Parathyroid adenoma (tissue), 2 donors: ENCODE measurements around the gene DNASE1L2.
"Not testable (repeated sequence)": the region's sequence is repeated elsewhere in the genome, so short reads cannot be mapped to it uniquely, and the experiment has no call there.

Experiments used
- H2AFZ ChIP-seq: fragments of 300-600 bp; sonication (generic); one replicate; pipeline ENCODE4 v1.7.0; 2017; ENCODE audit warnings: antibody characterized with exemption, mild to moderate bottlenecking
- H3K27ac ChIP-seq: fragments of 300-600 bp; sonication (generic); one replicate; pipeline ENCODE4 v1.7.0; 2017
- H3K27me3 ChIP-seq: fragments of 300-600 bp; sonication (generic); one replicate; pipeline ENCODE4 v1.7.0; 2017; ENCODE audit warnings: low read length; ENCODE audit not compliant: control insufficient read depth, insufficient read depth
- H3K36me3 ChIP-seq: fragments of 300-600 bp; sonication (generic); one replicate; pipeline ENCODE4 v1.7.0; 2017; ENCODE audit warnings: low read length; ENCODE audit not compliant: control insufficient read depth, insufficient read depth
- H3K4me1 ChIP-seq: fragments of 300-600 bp; sonication (generic); one replicate; pipeline ENCODE4 v1.7.0; 2017; ENCODE audit warnings: control low read depth
- H3K4me2 ChIP-seq: fragments of 300-600 bp; sonication (generic); one replicate; pipeline ENCODE4 v1.7.0; 2017; ENCODE audit warnings: low read length
- H3K4me3 ChIP-seq: fragments of 300-600 bp; sonication (generic); one replicate; pipeline ENCODE4 v1.7.0; 2017; ENCODE audit warnings: low read depth, low read length
- H3K79me2 ChIP-seq: fragments of 300-600 bp; sonication (generic); one replicate; pipeline ENCODE4 v1.7.0; 2017; ENCODE audit warnings: control low read depth
- H3K9ac ChIP-seq: fragments of 300-600 bp; sonication (generic); one replicate; pipeline ENCODE4 v1.7.0; 2017; ENCODE audit warnings: mild to moderate bottlenecking
- H3K9me3 ChIP-seq: fragments of 300-600 bp; sonication (generic); one replicate; pipeline ENCODE4 v1.7.0; 2017; ENCODE audit warnings: low read length; ENCODE audit not compliant: control insufficient read depth
- TF ChIP-seq, protein P1 (sequence below): fragments of 300-600 bp; sonication (generic); IDR thresholded peaks from one replicate; pipeline ENCODE4 v1.7.0; 2017; ENCODE audit warnings: antibody characterized with exemption, mild to moderate bottlenecking
- donor health status: primary hyperparathyroidism.

DNASE1L2 gene

GRCh38 chr16:2238150-2238837 lies 2.0 kb downstream of the DNASE1L2 start:
- TF ChIP-seq, protein P1, sequence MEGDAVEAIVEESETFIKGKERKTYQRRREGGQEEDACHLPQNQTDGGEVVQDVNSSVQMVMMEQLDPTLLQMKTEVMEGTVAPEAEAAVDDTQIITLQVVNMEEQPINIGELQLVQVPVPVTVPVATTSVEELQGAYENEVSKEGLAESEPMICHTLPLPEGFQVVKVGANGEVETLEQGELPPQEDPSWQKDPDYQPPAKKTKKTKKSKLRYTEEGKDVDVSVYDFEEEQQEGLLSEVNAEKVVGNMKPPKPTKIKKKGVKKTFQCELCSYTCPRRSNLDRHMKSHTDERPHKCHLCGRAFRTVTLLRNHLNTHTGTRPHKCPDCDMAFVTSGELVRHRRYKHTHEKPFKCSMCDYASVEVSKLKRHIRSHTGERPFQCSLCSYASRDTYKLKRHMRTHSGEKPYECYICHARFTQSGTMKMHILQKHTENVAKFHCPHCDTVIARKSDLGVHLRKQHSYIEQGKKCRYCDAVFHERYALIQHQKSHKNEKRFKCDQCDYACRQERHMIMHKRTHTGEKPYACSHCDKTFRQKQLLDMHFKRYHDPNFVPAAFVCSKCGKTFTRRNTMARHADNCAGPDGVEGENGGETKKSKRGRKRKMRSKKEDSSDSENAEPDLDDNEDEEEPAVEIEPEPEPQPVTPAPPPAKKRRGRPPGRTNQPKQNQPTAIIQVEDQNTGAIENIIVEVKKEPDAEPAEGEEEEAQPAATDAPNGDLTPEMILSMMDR, result no peak
- H3K4me3 ChIP-seq, result no peak overlapping the region
- no peaks in the 10 kb centered on the region for H3K27me3 ChIP-seq
- no peaks in the 10 kb centered on the region for H3K4me1 ChIP-seq
- no peak overlapping the region for H3K4me2 ChIP-seq
- H3K79me2 ChIP-seq, result no peaks in the 10 kb centered on the region
- H3K9ac ChIP-seq, result no peak overlapping the region
- H2AFZ ChIP-seq, result no peak overlapping the region
- H3K9me3 ChIP-seq, result no peaks in the 10 kb centered on the region
- H3K36me3 ChIP-seq, result no peaks in the 10 kb centered on the region
- H3K27ac ChIP-seq, result no peak overlapping the region

- Histone ChIP-seq H3K4me3 (no peak overlapping the region), H2AFZ (no peak overlapping the region), H3K9me3 (no peaks in the 10 kb centered on the region), H3K36me3 (no peaks in the 10 kb centered on the region), H3K79me2 (no peaks in the 10 kb centered on the region), H3K9ac (no peak overlapping the region), H3K4me1 (no peaks in the 10 kb centered on the region), H3K27me3 (no peaks in the 10 kb centered on the region), H3K4me2 (no peak overlapping the region), H3K27ac (no peak overlapping the region)
- TF ChIP-seq, protein P1, result no peak
Measured at GRCh38 chr16:2238838-2239675, 2.8 kb downstream of the DNASE1L2 start.

- H3K9me3 ChIP-seq, H3K27ac ChIP-seq, H3K27me3 ChIP-seq, H3K36me3 ChIP-seq, H3K79me2 ChIP-seq, H3K9ac ChIP-seq, H3K4me3 ChIP-seq, H3K4me2 ChIP-seq, H3K4me1 ChIP-seq, H2AFZ ChIP-seq: not testable (repeated sequence)
Measured at GRCh38 chr16:2240331-2240730, 4.1 kb downstream of the DNASE1L2 start.

- Histone ChIP-seq H3K9me3 (no peaks in the 10 kb centered on the region), H3K4me3 (no peak overlapping the region), H3K9ac (no peak overlapping the region), H3K4me1 (no peaks in the 10 kb centered on the region), H3K36me3 (no peaks in the 10 kb centered on the region), H3K4me2 (no peak overlapping the region), H3K27me3 (no peaks in the 10 kb centered on the region), H2AFZ (no peak overlapping the region), H3K79me2 (no peaks in the 10 kb centered on the region), H3K27ac (no peak overlapping the region)
- TF ChIP-seq, protein P1, result no peak
Measured at GRCh38 chr16:2242598-2242997, 6.4 kb downstream of the DNASE1L2 start.

- no peak overlapping the region for H3K9ac ChIP-seq
- H3K36me3 ChIP-seq, result no peaks in the 10 kb centered on the region
- H3K79me2 ChIP-seq, result no peaks in the 10 kb centered on the region
- no peaks in the 10 kb centered on the region for H3K27me3 ChIP-seq
- H3K9me3 ChIP-seq, result no peaks in the 10 kb centered on the region
- TF ChIP-seq, protein P1, result no peak
- H3K4me1 ChIP-seq, result no peaks in the 10 kb centered on the region
- no peak overlapping the region for H3K4me2 ChIP-seq
- no peak overlapping the region for H3K4me3 ChIP-seq
- no peak overlapping the region for H2AFZ ChIP-seq
- no peak overlapping the region for H3K27ac ChIP-seq
Measured at GRCh38 chr16:2243031-2243528, 6.8 kb downstream of the DNASE1L2 start.
